WTC11 (cell line): ENCODE data around the gene KCTD11. TPM values are rescaled to one million over a fixed set of nuclear protein-coding genes. Genes with fewer than 3 reads are reported as not detected.

ENCODE experiments used
- ATAC-seq: fragments of 200-7000 bp; cut with Tn5 transposase; 2 replicates; pipeline ENCODE4 v1.10.0; 2021; ENCODE audit warnings: mild to moderate bottlenecking, moderate library complexity
- CTCF ChIA-PET: fragments of 300-600 bp; sonication (Branson Sonifier 250); formaldehyde crosslinking; loops from one replicate; lab custom pipeline; 2021; ENCODE audit warnings: antibody characterized with exemption; lab: Charles Lee
- POLR2A ChIA-PET: fragments of 350-600 bp; sonication (Branson Sonifier 250); formaldehyde crosslinking; loops from one replicate; lab custom pipeline; 2021; ENCODE audit warnings: antibody characterized with exemption; lab: Charles Lee
- DNase-seq: peaks from one replicate; pipeline ENCODE4 v3.0.0; 2021; ENCODE audit warnings: low spot score
- H3K27ac Mint-ChIP-seq: 2 replicates; pipeline ENCODE4 v1.8.0; 2021; ENCODE audit warnings: mixed read lengths
- H3K27me3 Mint-ChIP-seq: 2 replicates; pipeline ENCODE4 v1.8.0; 2021; ENCODE audit warnings: low read depth, mild to moderate bottlenecking, moderate library complexity, mixed read lengths
- H3K36me3 Mint-ChIP-seq: 2 replicates; pipeline ENCODE4 v1.8.0; 2021; ENCODE audit warnings: mixed read lengths
- H3K4me1 Mint-ChIP-seq: 2 replicates; pipeline ENCODE4 v1.8.0; 2022; ENCODE audit warnings: mixed read lengths
- H3K4me3 Mint-ChIP-seq: 2 replicates; pipeline ENCODE4 v1.8.0; 2021; ENCODE audit warnings: mild to moderate bottlenecking, moderate library complexity, mixed read lengths
- H3K9me3 Mint-ChIP-seq: 2 replicates; pipeline ENCODE4 v1.8.0; 2021; ENCODE audit warnings: mixed read lengths
- ARID4B ChIP-seq: sonication (generic); formaldehyde crosslinking; IDR thresholded peaks from 2 replicates; pipeline ENCODE4 v1.8.0; 2023; ENCODE audit warnings: missing genetic modification reagents, mild to moderate bottlenecking, borderline replicate concordance
- CREM ChIP-seq: sonication (generic); formaldehyde crosslinking; IDR thresholded peaks from 2 replicates; pipeline ENCODE4 v1.8.1; 2022; ENCODE audit warnings: mild to moderate bottlenecking, missing genetic modification reagents, moderate library complexity
- E2F5 ChIP-seq: sonication (generic); formaldehyde crosslinking; IDR thresholded peaks from 2 replicates; pipeline ENCODE4 v1.8.1; 2022; ENCODE audit warnings: mild to moderate bottlenecking, moderate library complexity, missing genetic modification reagents
- FOXP1 ChIP-seq: sonication (generic); formaldehyde crosslinking; IDR thresholded peaks from 2 replicates; pipeline ENCODE4 v1.8.0; 2022; ENCODE audit warnings: missing genetic modification reagents, mild to moderate bottlenecking, moderate library complexity, borderline replicate concordance
- JAZF1 ChIP-seq: fragments of 250-450 bp; sonication (Bioruptor Pico); IDR thresholded peaks from 2 replicates; pipeline ENCODE4 v1.9.0; 2021; ENCODE audit warnings: moderate library complexity, mild to moderate bottlenecking, inconsistent platforms
- KAT7 ChIP-seq: sonication (generic); formaldehyde crosslinking; IDR thresholded peaks from 2 replicates; pipeline ENCODE4 v1.8.1; 2023; ENCODE audit warnings: missing genetic modification reagents, mild to moderate bottlenecking, borderline replicate concordance
- MAX ChIP-seq: sonication (generic); formaldehyde crosslinking; IDR thresholded peaks from 2 replicates; pipeline ENCODE4 v1.8.0; 2022; ENCODE audit warnings: mild to moderate bottlenecking, missing genetic modification reagents
- PRDM15 ChIP-seq: sonication (generic); formaldehyde crosslinking; IDR thresholded peaks from 2 replicates; pipeline ENCODE4 v1.8.0; 2022; ENCODE audit warnings: missing genetic modification reagents
- SP1 ChIP-seq: sonication (generic); formaldehyde crosslinking; conservative IDR thresholded peaks from 2 replicates; pipeline ENCODE4 v1.8.1; 2022; ENCODE audit warnings: missing genetic modification reagents
- ZNF138 ChIP-seq: sonication (generic); formaldehyde crosslinking; conservative IDR thresholded peaks from 2 replicates; pipeline ENCODE4 v1.8.1; 2022; ENCODE audit warnings: mild to moderate bottlenecking, moderate library complexity, missing genetic modification reagents
- ZNF263 ChIP-seq: sonication (generic); formaldehyde crosslinking; IDR thresholded peaks from 2 replicates; pipeline ENCODE4 v1.8.1; 2022; ENCODE audit warnings: low read depth, mild to moderate bottlenecking, moderate library complexity, missing genetic modification reagents
- ZNF425 ChIP-seq: fragments of 250-450 bp; sonication (Bioruptor Pico); conservative IDR thresholded peaks from 2 replicates; pipeline ENCODE4 v1.9.0; 2021; ENCODE audit warnings: mild to moderate bottlenecking
- ZNF512 ChIP-seq: sonication (generic); formaldehyde crosslinking; IDR thresholded peaks from 2 replicates; pipeline ENCODE4 v1.8.1; 2022; ENCODE audit warnings: missing genetic modification reagents, borderline replicate concordance
- total RNA-seq: library from RNA; stranded (reverse); gene quantifications from 3 replicates; pipeline ENCODE4 v1.2.3, GENCODE V29; 2021

Gene KCTD11
- total RNA-seq, 1 experiment from 2014 or later: 8.1 TPM

GRCh38 chr17:7392696-7393612 is 41.0 kb downstream of the KCTD11 start:
- peaks cover 11% of the 10 kb centered on the region for H3K4me1 Mint-ChIP-seq
- peak overlapping the region; percentile 63; the same call in 1 of the 2 replicates for H3K27ac Mint-ChIP-seq
- 0 out of 2 replicates have a peak, but pooled peaks have one; percentile 24 for TF ChIP-seq PRDM15 (CRISPR knock-in tag)
- TF ChIP-seq ZNF512 (CRISPR knock-in tag): no peak
- ATAC-seq (peak; percentile 7), DNase-seq (peak; percentile 51)
- H3K27me3 Mint-ChIP-seq: no peaks in the 10 kb centered on the region; the same call in 1 of the 2 replicates
- peak overlapping the region; percentile 90 for H3K4me3 Mint-ChIP-seq
- peaks cover 20% of the 10 kb centered on the region for H3K36me3 Mint-ChIP-seq
- no peaks in the 10 kb centered on the region for H3K9me3 Mint-ChIP-seq
- CTCF ChIA-PET: interaction anchor here (0.6 to 4.1 kb wide), 31 partner anchors 8 to 294 kb away, joined by 3 to 59 read pairs (median 7); partner anchors contain the start of genes ACAP1, CHRNB1, FGF11 and NLGN2
- POLR2A ChIA-PET: interaction anchor here (0.8 to 2.1 kb wide), 5 partner anchors 9 to 43 kb away, joined by 3 to 10 read pairs (median 5); partner anchors contain the start of genes TMEM102 and TMEM256

- DNase-seq (peak; percentile 73), ATAC-seq (peak; percentile 51)
- H3K9me3 Mint-ChIP-seq: no peaks in the 10 kb centered on the region
- POLR2A ChIA-PET: interaction anchor here (0.8 to 2.1 kb wide), 6 partner anchors 10 to 43 kb away, joined by 3 to 10 read pairs (median 4); partner anchors contain the start of genes TMEM102 and TMEM256
- peaks cover 20% of the 10 kb centered on the region for H3K36me3 Mint-ChIP-seq
- peaks cover 11% of the 10 kb centered on the region for H3K4me1 Mint-ChIP-seq
- H3K27ac Mint-ChIP-seq: no peak overlapping the region
- H3K4me3 Mint-ChIP-seq: peak overlapping the region; percentile 90
- no peaks in the 10 kb centered on the region; the same call in 1 of the 2 replicates for H3K27me3 Mint-ChIP-seq
- TF ChIP-seq SP1 (CRISPR knock-in tag) (no peak), ZNF138 (CRISPR knock-in tag) (0 out of 2 replicates have a peak, but pooled peaks have one; percentile 15), MAX (CRISPR knock-in tag) (peak; percentile 47; the same call in 1 of the 2 replicates), FOXP1 (CRISPR knock-in tag) (peak; percentile 74), JAZF1 (no peak), CREM (CRISPR knock-in tag) (peak; percentile 28; the same call in 1 of the 2 replicates), ARID4B (CRISPR knock-in tag) (0 out of 2 replicates have a peak, but pooled peaks have one; percentile 55), KAT7 (CRISPR knock-in tag) (no peak), ZNF425 (CRISPR knock-in tag) (no peak), E2F5 (peak; percentile 24; the same call in 1 of the 2 replicates), ZNF263 (CRISPR knock-in tag) (no peak)
- TF ChIP-seq, all 79 proteins: peak for 6
- CTCF ChIA-PET: interaction anchor here (0.6 to 4.1 kb wide), 35 partner anchors 9 to 323 kb away, joined by 3 to 59 read pairs (median 7); partner anchors contain the start of genes ACAP1, CHRNB1, FGF11 and NLGN2
These were observed 41.9 kb downstream of the KCTD11 start for GRCh38 chr17:7393613-7394451.
